CD4-positive, alpha-beta memory T cell (primary cell): ENCODE measurements around the gene PSMD13. TPM values are rescaled to one million over a fixed set of nuclear protein-coding genes. Genes with fewer than 3 reads are reported as not detected.

Experiments
- CTCF ChIA-PET: fragments of 350-600 bp; sonication (Branson Sonifier 250); formaldehyde crosslinking; loops from one replicate; lab custom pipeline; 2021; ENCODE audit warnings: inconsistent platforms; ENCODE audit not compliant: partially characterized antibody; lab: Charles Lee
- POLR2A ChIA-PET: fragments of 350-600 bp; sonication (Branson Sonifier 250); formaldehyde crosslinking; loops from one replicate; lab custom pipeline; 2021; ENCODE audit not compliant: partially characterized antibody; lab: Charles Lee
- DNase-seq, 5 donors: peaks; one replicate each; pipeline versions ENCODE4 v3.0.0 to v3.0.0-alpha.2; 2020 to 2022; ENCODE audit warnings: mixed read lengths in 1 of 5
- H3K27ac ChIP-seq: one replicate; pipeline ENCODE4 v1.7.0; 2013; ENCODE audit warnings: low read depth, low read length
- H3K27me3 ChIP-seq: 2 replicates; pipeline ENCODE4 v1.7.0; 2013; ENCODE audit warnings: mild to moderate bottlenecking, low read length, moderate library complexity; ENCODE audit not compliant: insufficient read depth
- H3K36me3 ChIP-seq: 2 replicates; pipeline ENCODE4 v1.7.0; 2013; ENCODE audit warnings: mild to moderate bottlenecking, low read length, moderate library complexity; ENCODE audit not compliant: insufficient read depth
- H3K4me1 ChIP-seq: 2 replicates; pipeline ENCODE4 v1.7.0; 2013; ENCODE audit warnings: mild to moderate bottlenecking, low read length, moderate library complexity; ENCODE audit not compliant: insufficient read depth
- H3K4me3 ChIP-seq, 2 donors: one replicate each; pipeline ENCODE4 v1.7.0; 2013; ENCODE audit warnings: low read length in 2 of 2, mild to moderate bottlenecking in 1 of 2
- H3K9me3 ChIP-seq, 2 donors: one replicate each; pipeline ENCODE4 v1.7.0; 2013; ENCODE audit warnings: low read length in 2 of 2, control low read depth in 1 of 2; ENCODE audit not compliant: control insufficient read depth in 1 of 2
- H3K27ac Mint-ChIP-seq, 7 donors: one replicate each; pipeline ENCODE4 v1.8.0; 2020 to 2021; ENCODE audit warnings: mixed read lengths in 7 of 7, mild to moderate bottlenecking in 6 of 7, inconsistent platforms in 3 of 7, moderate library complexity in 3 of 7
- H3K27me3 Mint-ChIP-seq, 2 donors: one replicate each; pipeline ENCODE4 v1.8.0; 2020 to 2021; ENCODE audit warnings: mixed read lengths in 2 of 2
- H3K36me3 Mint-ChIP-seq, 2 donors: one replicate each; pipeline ENCODE4 v1.8.0; 2020 to 2021; ENCODE audit warnings: mixed read lengths in 2 of 2, inconsistent platforms in 1 of 2, mild to moderate bottlenecking in 1 of 2
- H3K4me1 Mint-ChIP-seq, 4 donors: one replicate each; pipeline ENCODE4 v1.8.0; 2020 to 2021; ENCODE audit warnings: mixed read lengths in 4 of 4, mild to moderate bottlenecking in 1 of 4
- H3K4me3 Mint-ChIP-seq, 8 donors: one replicate each; pipeline ENCODE4 v1.8.0; 2020 to 2021; ENCODE audit warnings: mixed read lengths in 8 of 8, mild to moderate bottlenecking in 7 of 8, moderate library complexity in 6 of 8, inconsistent platforms in 3 of 8
- H3K9me3 Mint-ChIP-seq, 8 donors: one replicate each; pipeline ENCODE4 v1.8.0; 2020 to 2021; ENCODE audit warnings: mixed read lengths in 8 of 8, mild to moderate bottlenecking in 5 of 8, inconsistent platforms in 3 of 8, moderate library complexity in 1 of 8
- intact Hi-C: fragments of 100-400 bp; cut with micrococcal nuclease; formaldehyde crosslinking; loops from one replicate; pipeline ENCODE4 v1.15.1; 2023
- polyA plus RNA-seq, 2 donors: library from polyadenylated mRNA; unstranded; fragments of 300-500 nt; fragmentation: Illumina TruSeq; gene quantifications; one replicate each; pipeline ENCODE4 v1.2.3, GENCODE V29; 2021
- total RNA-seq, 2 experiments: library from RNA; stranded (reverse); gene quantifications; one replicate each; pipeline ENCODE4 v1.2.3, GENCODE V29; 2021

The PSMD13 gene
- total and polyA plus RNA-seq, 4 experiments from 2014 or later = 99.9 to 247 (median 143) TPM

GRCh38 chr11:205221-206001 is 31.4 kb upstream of the PSMD13 start:
- Histone ChIP-seq H3K27ac (peak overlapping the region; percentile 98), H3K36me3 (peaks cover 38% of the 10 kb centered on the region), H3K27me3 (no peaks in the 10 kb centered on the region), H3K4me3 (peak overlapping the region in 1 of 2 donors; percentile 95), H3K9me3 (no peaks in the 10 kb centered on the region), H3K4me1 (peaks cover 61% of the 10 kb centered on the region)
- Mint-ChIP-seq H3K4me3 (peak overlapping the region in 7 of 8 donors; percentile 53 to 100 (median 96)), H3K4me1 (peaks cover 32 to 78% (median 57%) of the 10 kb centered on the region in 4 donors), H3K27me3 (no peaks in the 10 kb centered on the region), H3K27ac (peak overlapping the region in 5 of 7 donors; percentile 70 to 99 (median 99)), H3K9me3 (peaks cover 0 to 3% (median 0%) of the 10 kb centered on the region in 8 donors), H3K36me3 (peaks cover 10 to 57% of the 10 kb centered on the region in 2 donors)
- ChIA-PET POLR2A (interaction anchor here (1.2 to 5.2 kb wide), 6 partner anchors 31 to 244 kb away, joined by 3 to 144 read pairs (median 40); partner anchors contain the start of genes IFITM1, NLRP6, PSMD13 and PTDSS2), CTCF (interaction anchor here (1.5 to 3.4 kb wide), 2 partner anchors 45 to 82 kb away, joined by 3 to 14 read pairs; no protein-coding TSS in a partner anchor)
- intact Hi-C loops = loop anchor here (2.0 kb wide), 2 partner anchors 109 to 201 kb away; partner anchors contain the start of gene IFITM1
- DNase-seq = no peak

GRCh38 chr11:206002-206384 is 30.8 kb upstream of the PSMD13 start:
- Histone ChIP-seq H3K27me3 (no peaks in the 10 kb centered on the region), H3K9me3 (no peaks in the 10 kb centered on the region), H3K4me3 (peak overlapping the region; percentile 55 to 95), H3K4me1 (peaks cover 65% of the 10 kb centered on the region), H3K36me3 (peaks cover 44% of the 10 kb centered on the region), H3K27ac (peak overlapping the region; percentile 98)
- H3K4me3 Mint-ChIP-seq = peak overlapping the region; percentile 94 to 100 (median 98)
- H3K36me3 Mint-ChIP-seq = peaks cover 8 to 60% of the 10 kb centered on the region in 2 donors
- peak overlapping the region; percentile 98 to 99 (median 99) for H3K27ac Mint-ChIP-seq
- ChIA-PET POLR2A (interaction anchor here (0.8 to 5.2 kb wide), 17 partner anchors 8 to 301 kb away, joined by 3 to 144 read pairs (median 22); partner anchors contain the start of genes IFITM1, NLRP6, PGGHG and PSMD13), CTCF (interaction anchor here (1.5 to 3.4 kb wide), 3 partner anchors 32 to 81 kb away, joined by 3 to 14 read pairs (median 9); partner anchors contain the start of genes PSMD13 and SIRT3)
- H3K27me3 Mint-ChIP-seq = no peaks in the 10 kb centered on the region
- H3K4me1 Mint-ChIP-seq = peaks cover 32 to 78% (median 57%) of the 10 kb centered on the region in 4 donors
- DNase-seq = no peak
- peaks cover 0 to 3% (median 0%) of the 10 kb centered on the region in 8 donors for H3K9me3 Mint-ChIP-seq
- intact Hi-C loops = loop anchor here (2.0 kb wide), 2 partner anchors 109 to 201 kb away; partner anchors contain the start of gene IFITM1

- peak overlapping the region; percentile 94 to 100 (median 99) for H3K4me3 Mint-ChIP-seq
- Histone ChIP-seq H3K27me3 (no peaks in the 10 kb centered on the region), H3K9me3 (no peaks in the 10 kb centered on the region), H3K27ac (peak overlapping the region; percentile 98), H3K4me1 (peaks cover 62% of the 10 kb centered on the region), H3K4me3 (peak overlapping the region; percentile 55 to 95), H3K36me3 (peaks cover 50% of the 10 kb centered on the region)
- peak in 3 of 5 donors; percentile 15 to 21 (median 19) for DNase-seq
- ChIA-PET POLR2A (interaction anchor here (0.6 to 5.2 kb wide), 32 partner anchors 9 to 613 kb away, joined by 3 to 144 read pairs (median 8); partner anchors contain the start of genes B4GALNT4, IFITM1, NLRP6 and PGGHG), CTCF (interaction anchor here (0.8 to 3.4 kb wide), 7 partner anchors 31 to 242 kb away, joined by 3 to 14 read pairs (median 5); partner anchors contain the start of genes PSMD13 and SIRT3)
- peaks cover 14 to 67% of the 10 kb centered on the region in 2 donors for H3K36me3 Mint-ChIP-seq
- no peaks in the 10 kb centered on the region for H3K27me3 Mint-ChIP-seq
- H3K4me1 Mint-ChIP-seq = peaks cover 29 to 80% (median 56%) of the 10 kb centered on the region in 4 donors
- peak overlapping the region; percentile 99 to 100 (median 99) for H3K27ac Mint-ChIP-seq
- H3K9me3 Mint-ChIP-seq = peaks cover 0 to 3% (median 0%) of the 10 kb centered on the region in 8 donors
- intact Hi-C loops = loop anchor here (1.0 to 2.0 kb wide), 8 partner anchors 30 to 603 kb away; partner anchors contain the start of genes IFITM1, PSMD13, PTDSS2 and RPLP2
These were observed 30.1 kb upstream of the PSMD13 start for GRCh38 chr11:206526-207207.

GRCh38 chr11:207208-207862 is 29.4 kb upstream of the PSMD13 start, which contains the start of the genes BET1L and RIC8A:
Gene BET1L, minus strand, starts transcription at chr11:207399. Its CDS starts 78 bp downstream, at chr11:207321.
Gene RIC8A, plus strand, starts transcription at chr11:207708. Its CDS starts 1,147 bp downstream, at chr11:208855.
- H3K36me3 ChIP-seq = peaks cover 57% of the 10 kb centered on the region
- H3K27ac Mint-ChIP-seq = peak within 1 kb of the TSS; percentile 99 to 100 (median 99)
- DNase-seq = peak; percentile 95 to 99 (median 98)
- POLR2A ChIA-PET = interaction anchor here (0.6 to 5.2 kb wide), 34 partner anchors 8 to 612 kb away, joined by 3 to 144 read pairs (median 7); partner anchors contain the start of genes ANO9, B4GALNT4, DEAF1 and IFITM1
- H3K27ac ChIP-seq = peak within 1 kb of the TSS; percentile 98
- intact Hi-C loops = loop anchor here (1.0 to 2.0 kb wide), 8 partner anchors 29 to 602 kb away; partner anchors contain the start of genes IFITM1, PSMD13, PTDSS2 and RPLP2
- H3K4me1 Mint-ChIP-seq = peaks cover 22 to 73% (median 50%) of the 10 kb centered on the region in 4 donors
- peaks cover 55% of the 10 kb centered on the region for H3K4me1 ChIP-seq
- H3K27me3 Mint-ChIP-seq = no peaks in the 10 kb centered on the region
- peaks cover 17 to 71% of the 10 kb centered on the region in 2 donors for H3K36me3 Mint-ChIP-seq
- peaks cover 0 to 3% (median 0%) of the 10 kb centered on the region in 8 donors for H3K9me3 Mint-ChIP-seq
- peak within 1 kb of the TSS; percentile 95 to 100 for H3K4me3 ChIP-seq
- no peaks in the 10 kb centered on the region for H3K9me3 ChIP-seq
- CTCF ChIA-PET = interaction anchor here (0.8 to 3.4 kb wide), 7 partner anchors 30 to 241 kb away, joined by 3 to 14 read pairs (median 5); partner anchors contain the start of genes PSMD13 and SIRT3
- no peaks in the 10 kb centered on the region for H3K27me3 ChIP-seq
- H3K4me3 Mint-ChIP-seq = peak within 1 kb of the TSS; percentile 94 to 100 (median 99)

GRCh38 chr11:207863-208180 is 29.0 kb upstream of the PSMD13 start:
- ChIA-PET CTCF (interaction anchor here (1.2 to 3.4 kb wide), 5 partner anchors 30 to 241 kb away, joined by 3 to 14 read pairs (median 5); partner anchors contain the start of genes PSMD13 and SIRT3), POLR2A (interaction anchor here (0.7 to 5.2 kb wide), 34 partner anchors 8 to 611 kb away, joined by 3 to 144 read pairs (median 9); partner anchors contain the start of genes ANO9, B4GALNT4, DEAF1 and IFITM1)
- Mint-ChIP-seq H3K27me3 (no peaks in the 10 kb centered on the region), H3K4me3 (peak overlapping the region; percentile 94 to 100 (median 98)), H3K4me1 (peaks cover 20 to 68% (median 46%) of the 10 kb centered on the region in 4 donors), H3K36me3 (peaks cover 17 to 73% of the 10 kb centered on the region in 2 donors), H3K9me3 (peaks cover 0 to 3% (median 0%) of the 10 kb centered on the region in 8 donors), H3K27ac (peak overlapping the region; percentile 99 to 100 (median 99))
- peak overlapping the region; percentile 95 to 100 for H3K4me3 ChIP-seq
- H3K9me3 ChIP-seq = no peaks in the 10 kb centered on the region
- peak overlapping the region; percentile 98 for H3K27ac ChIP-seq
- H3K36me3 ChIP-seq = peaks cover 62% of the 10 kb centered on the region
- no peaks in the 10 kb centered on the region for H3K27me3 ChIP-seq
- intact Hi-C loops = loop anchor here (1.0 to 2.0 kb wide), 9 partner anchors 28 to 601 kb away; partner anchors contain the start of genes IFITM1, PSMD13, PTDSS2 and RPLP2
- H3K4me1 ChIP-seq = peaks cover 50% of the 10 kb centered on the region
- no peak for DNase-seq
